GM19324 (cell line): ENCODE measurements around the gene HSP90AB1.
"Not testable (repeated sequence)": the region's sequence is repeated elsewhere in the genome, so short reads cannot be mapped to it uniquely, and the experiment has no call there.

Experiments used
- ATAC-seq: cut with Tn5 transposase; IDR thresholded peaks from one replicate; pipeline ENCODE4 v1.9.1; 2021; ENCODE audit warnings: mild to moderate bottlenecking, moderate library complexity; ENCODE audit not compliant: unreplicated experiment, low FRiP score

The HSP90AB1 gene

GRCh38 chr6:44221961-44222335 lies 25.0 kb upstream of the HSP90AB1 start:
- no peak for ATAC-seq

- ATAC-seq: no peak
These were observed 24.2 kb upstream of the HSP90AB1 start for GRCh38 chr6:44222486-44223318.

- ATAC-seq: peak; percentile 58
These were observed 23.4 kb upstream of the HSP90AB1 start, which contains the start of gene SLC29A1 for GRCh38 chr6:44223319-44224028. Gene SLC29A1, plus strand, starts transcription at chr6:44223595. Its CDS starts 3,719 bp downstream, at chr6:44227314.

- no peak for ATAC-seq
These were observed 22.6 kb upstream of the HSP90AB1 start for GRCh38 chr6:44224029-44224964.

- no peak for ATAC-seq
These were observed 22.0 kb upstream of the HSP90AB1 start for GRCh38 chr6:44224965-44225305.

- ATAC-seq: no peak
These were observed 21.1 kb upstream of the HSP90AB1 start for GRCh38 chr6:44225579-44226325.

- no peak for ATAC-seq
These were observed 20.3 kb upstream of the HSP90AB1 start for GRCh38 chr6:44226368-44227147.

- ATAC-seq: no peak
These were observed 19.6 kb upstream of the HSP90AB1 start for GRCh38 chr6:44227148-44227793.

- ATAC-seq: no peak
These were observed 18.9 kb upstream of the HSP90AB1 start for GRCh38 chr6:44228031-44228430.

GRCh38 chr6:44228433-44228832 lies 18.5 kb upstream of the HSP90AB1 start:
- no peak for ATAC-seq

GRCh38 chr6:44228836-44229235 lies 18.1 kb upstream of the HSP90AB1 start:
- ATAC-seq: no peak

- no peak for ATAC-seq
These were observed 17.4 kb upstream of the HSP90AB1 start for GRCh38 chr6:44229376-44230033.

- ATAC-seq: no peak
These were observed 16.7 kb upstream of the HSP90AB1 start for GRCh38 chr6:44230034-44230675.

GRCh38 chr6:44231426-44231825 lies 15.5 kb upstream of the HSP90AB1 start:
- not testable (repeated sequence) for ATAC-seq

- no peak for ATAC-seq
These were observed 14.0 kb upstream of the HSP90AB1 start for GRCh38 chr6:44232676-44233566.

- ATAC-seq: no peak
These were observed 13.3 kb upstream of the HSP90AB1 start for GRCh38 chr6:44233567-44234100.
